AG04450 (cell line): ENCODE measurements around the gene C2CD4D. TPM values are rescaled to one million over a fixed set of nuclear protein-coding genes. Genes with fewer than 3 reads are reported as not detected.
"Not testable (repeated sequence)": the region's sequence is repeated elsewhere in the genome, so short reads cannot be mapped to it uniquely, and the experiment has no call there.

ENCODE experiments used
- CTCF ChIA-PET: fragments of 300-600, 350-600 bp; formaldehyde crosslinking; extraction: SDS; loops from one replicate; lab custom pipeline; 2022; ENCODE audit warnings: antibody characterized with exemption, inconsistent platforms; lab: Charles Lee
- POLR2A ChIA-PET: fragments of 350-600 bp; formaldehyde crosslinking; extraction: SDS; loops from one replicate; lab custom pipeline; 2021; ENCODE audit warnings: antibody characterized with exemption, inconsistent platforms; lab: Yijun Ruan, JAX
- DNase-seq: peaks from one replicate; pipeline ENCODE4 v3.0.0-alpha.2; 2011; ENCODE audit warnings: low read depth, low spot score
- H3K27ac ChIP-seq: one replicate; pipeline ENCODE4 v1.5.1; 2012; ENCODE audit warnings: low read depth, low read length, control low read depth
- H3K27me3 ChIP-seq: one replicate; pipeline ENCODE4 v1.6.0; 2012; ENCODE audit warnings: low read length; ENCODE audit not compliant: control insufficient read depth, insufficient read depth
- H3K4me3 ChIP-seq: 2 replicates; pipeline ENCODE4 v1.5.1; 2011; ENCODE audit warnings: mild to moderate bottlenecking, low read depth, low read length, control low read depth
- H3K9me3 ChIP-seq: 2 replicates; pipeline ENCODE4 v1.5.1; 2012; ENCODE audit warnings: low read length; ENCODE audit not compliant: control insufficient read depth, insufficient read depth
- CTCF ChIP-seq: IDR thresholded peaks from 2 replicates; pipeline ENCODE4 v1.5.1; 2011; ENCODE audit warnings: low read depth, low read length, control low read depth, inconsistent platforms
- polyA plus RNA-seq: library from polyadenylated mRNA; depleted of rRNA; stranded (reverse); fragments of >200 nt; gene quantifications from 2 replicates; pipeline ENCODE4 v1.2.3, GENCODE V29; 2011

Gene C2CD4D
- polyA plus RNA-seq, 1 experiment, result not detected

GRCh38 chr1:151882918-151883317 lies 43.3 kb upstream of the C2CD4D start:
- H3K9me3 ChIP-seq, H3K27me3 ChIP-seq, DNase-seq, H3K27ac ChIP-seq, H3K4me3 ChIP-seq, POLR2A ChIA-PET: not testable (repeated sequence)
- CTCF ChIA-PET, result interaction anchor here (1.5 kb wide), 1 partner anchor 7 kb away, joined by 3 read pairs; no protein-coding TSS in a partner anchor

GRCh38 chr1:151882466-151882865 lies 42.8 kb upstream of the C2CD4D start:
- POLR2A ChIA-PET, result no interaction called here
- H3K27ac ChIP-seq, result no peak overlapping the region
- CTCF ChIA-PET, result interaction anchor here (1.5 to 1.6 kb wide), 2 partner anchors 8 to 119 kb away, joined by 3 to 5 read pairs; no protein-coding TSS in a partner anchor

GRCh38 chr1:151881479-151881878 lies 41.9 kb upstream of the C2CD4D start:
- TF ChIP-seq CTCF, result 0 out of 2 replicates have a peak, but pooled peaks have one; percentile 12
- ChIA-PET POLR2A (no interaction called here), CTCF (interaction anchor here (0.9 to 1.6 kb wide), 5 partner anchors 9 to 580 kb away, joined by 3 to 5 read pairs (median 3); no protein-coding TSS in a partner anchor)
- Histone ChIP-seq H3K27ac (no peak overlapping the region), H3K27me3 (no peaks in the 10 kb centered on the region), H3K4me3 (no peak overlapping the region), H3K9me3 (no peaks in the 10 kb centered on the region)
- no peak for DNase-seq

More at GRCh38 chr1:151882466-151882865, 42.8 kb upstream of the C2CD4D start:
- DNase-seq, result no peak
- Histone ChIP-seq H3K27me3 (no peaks in the 10 kb centered on the region), H3K9me3 (peaks cover 4% of the 10 kb centered on the region; the same call in 1 of the 2 replicates), H3K4me3 (no peak overlapping the region)
- no peak for TF ChIP-seq CTCF

GRCh38 chr1:151875419-151876097 lies 35.9 kb upstream of the C2CD4D start:
- CTCF ChIA-PET, result no interaction called here

GRCh38 chr1:151872776-151873175 lies 33.2 kb upstream of the C2CD4D start:
- H3K4me3 ChIP-seq, H3K27ac ChIP-seq, H3K9me3 ChIP-seq, POLR2A ChIA-PET, CTCF ChIA-PET, DNase-seq, H3K27me3 ChIP-seq: not testable (repeated sequence)

More at GRCh38 chr1:151875419-151876097, 35.9 kb upstream of the C2CD4D start:
- no peak for DNase-seq
- no peak overlapping the region for H3K4me3 ChIP-seq
- POLR2A ChIA-PET, result no interaction called here
- no peaks in the 10 kb centered on the region for H3K9me3 ChIP-seq
- H3K27me3 ChIP-seq, result no peaks in the 10 kb centered on the region
- H3K27ac ChIP-seq, result no peak overlapping the region
- no peak for TF ChIP-seq CTCF
